GM21529 (cell line): ENCODE data around the gene KLK10.
"Not testable (repeated sequence)": the region's sequence is repeated elsewhere in the genome, so short reads cannot be mapped to it uniquely, and the experiment has no call there.

Experiments used
- ATAC-seq: cut with Tn5 transposase; IDR thresholded peaks from one replicate; pipeline ENCODE4 v1.9.1; 2021; ENCODE audit not compliant: unreplicated experiment

The KLK10 gene

GRCh38 chr19:50969810-50970209, 49.7 kb downstream of the KLK10 start:
- ATAC-seq: not testable (repeated sequence)

GRCh38 chr19:50969413-50969760, 50.1 kb downstream of the KLK10 start, which contains the start of gene KLK6:
Gene KLK6 (minus strand): TSS chr19:50969591. CDS start chr19:50968104, 1,487 bp downstream.
- no peak for ATAC-seq

GRCh38 chr19:50968716-50969412, 50.6 kb downstream of the KLK10 start:
- no peak for ATAC-seq

GRCh38 chr19:50967929-50968715, 51.4 kb downstream of the KLK10 start:
- no peak for ATAC-seq

- ATAC-seq: no peak
These were observed 55.2 kb downstream of the KLK10 start for GRCh38 chr19:50964266-50964665.

- ATAC-seq: no peak
These were observed 56.1 kb downstream of the KLK10 start for GRCh38 chr19:50963381-50963780.
